HEK293T (cell line): ENCODE results near the gene SH3RF2.

Experiments used
- BHLHE40 ChIP-seq: fragments of 450-650 bp; IDR thresholded peaks from 2 replicates; pipeline ENCODE4 v1.6.1; 2016; ENCODE audit warnings: mild to moderate bottlenecking, moderate library complexity, borderline replicate concordance
- FOXA1 ChIP-seq: fragments of 450-650 bp; IDR thresholded peaks from 2 replicates; pipeline ENCODE4 v1.6.1; 2016; ENCODE audit warnings: mild to moderate bottlenecking
- FOXK2 ChIP-seq: fragments of 450-650 bp; IDR thresholded peaks from 2 replicates; pipeline ENCODE4 v1.6.1; 2016; ENCODE audit warnings: mild to moderate bottlenecking
- L3MBTL2 ChIP-seq: fragments of 450-650 bp; conservative IDR thresholded peaks from 2 replicates; pipeline ENCODE4 v1.6.1; 2016; ENCODE audit warnings: mild to moderate bottlenecking
- SP1 ChIP-seq: fragments of 450-650 bp; IDR thresholded peaks from 2 replicates; pipeline ENCODE4 v1.6.1; 2017
- SUZ12 ChIP-seq: fragments of 450-650 bp; IDR thresholded peaks from 2 replicates; pipeline ENCODE4 v1.6.1; 2016; ENCODE audit warnings: mild to moderate bottlenecking

GRCh38 chr5:145996135-145996534 lies 59.8 kb downstream of the SH3RF2 start:
- no peak for TF ChIP-seq BHLHE40
- TF ChIP-seq FOXK2, result no peak
- TF ChIP-seq L3MBTL2, result no peak
- no peak for TF ChIP-seq SUZ12
- TF ChIP-seq FOXA1, result no peak
- TF ChIP-seq SP1, result no peak
